HepG2 (cell line): ENCODE results near the gene RIF1. TPM values are rescaled to one million over a fixed set of nuclear protein-coding genes. Genes with fewer than 3 reads are reported as not detected.

Experiments
- ATAC-seq: fragments of 200-7000 bp; cut with Tn5 transposase; 3 replicates; pipeline ENCODE4 v1.9.1; 2020; ENCODE audit warnings: mild to moderate bottlenecking, moderate library complexity
- BruUV-seq: library from RNA; stranded (reverse); fragments of 400-500 nt; replicated peaks from 2 replicates; lab custom pipeline; 2021; lab: Mats Ljungman, UMichigan
- CTCF ChIA-PET: fragments of 300-600 bp; formaldehyde crosslinking; extraction: SDS; loops from one replicate; lab custom pipeline; 2021; ENCODE audit warnings: low total read pairs, inconsistent platforms, low intra/inter-chr PET ratio; lab: Yijun Ruan, JAX
- POLR2A ChIA-PET: fragments of 350-600 bp; sonication (Branson Sonifier 250); formaldehyde crosslinking; loops from one replicate; lab custom pipeline; 2020; ENCODE audit warnings: antibody characterized with exemption, inconsistent platforms; lab: Yijun Ruan, JAX
- DNase-seq: peaks from one replicate; pipeline ENCODE4 v3.0.0-alpha.2; 2015; ENCODE audit warnings: low spot score
- FAIRE-seq: peaks from 3 replicates; lab custom pipeline; 2011; peaks lifted over from hg19 to GRCh38; lab: Jason Lieb, UNC
- H2AFZ ChIP-seq: one replicate; pipeline ENCODE4 v1.6.1; 2011; ENCODE audit warnings: low read length, inconsistent platforms
- H3K27ac ChIP-seq: fragments of 300-600 bp; 3 replicates; pipeline ENCODE4 v1.8.0; 2011; ENCODE audit warnings: mixed run types, mild to moderate bottlenecking, mixed read lengths, low read length, inconsistent platforms; ENCODE audit not compliant: insufficient read depth; ENCODE audit errors: extremely low read length
- H3K27me3 ChIP-seq, 2 experiments: fragments of 200-600 bp in 1 of 2; 2 replicates in 1 of 2; 3 replicates in 1 of 2; pipeline versions ENCODE4 v1.6.0 to v1.8.0; 2011; ENCODE audit warnings: low read length in 2 of 2, mild to moderate bottlenecking in 2 of 2, moderate library complexity in 2 of 2, inconsistent platforms in 1 of 2; ENCODE audit not compliant: insufficient read depth in 2 of 2, control insufficient read depth in 1 of 2
- H3K36me3 ChIP-seq, 2 experiments: fragments of 200-600 bp in 1 of 2; replicated peaks in 1 of 2; 2 replicates in 1 of 2; 3 replicates in 1 of 2; pipeline versions ENCODE4 v1.5.1 to v1.8.0; 2011; ENCODE audit warnings: low read length in 2 of 2, inconsistent platforms in 1 of 2; ENCODE audit not compliant: insufficient read depth in 2 of 2, control insufficient read depth in 1 of 2
- H3K4me1 ChIP-seq: 2 replicates; pipeline ENCODE4 v1.5.1; 2012; ENCODE audit warnings: low read length, inconsistent platforms; ENCODE audit not compliant: insufficient read depth
- H3K4me2 ChIP-seq: 2 replicates; pipeline ENCODE4 v1.6.0; 2011; ENCODE audit warnings: low read depth, low read length, inconsistent platforms
- H3K4me3 ChIP-seq, 3 experiments: fragments of 200-600 bp in 1 of 3; sonication (generic), shearing (Covaris generic) in 1 of 3; replicated peaks in 1 of 3; 2 replicates each; pipeline ENCODE4 v1.5.1; 2011 to 2016; ENCODE audit warnings: low read length in 3 of 3, inconsistent platforms in 2 of 3, low read depth in 2 of 3, mild to moderate bottlenecking in 2 of 3, control low read depth in 1 of 3, mixed read lengths in 1 of 3; ENCODE audit not compliant: insufficient read depth in 1 of 3
- H3K79me2 ChIP-seq: one replicate; pipeline ENCODE4 v1.6.1; 2011; ENCODE audit warnings: low read length, inconsistent platforms; ENCODE audit not compliant: insufficient read depth
- H3K9ac ChIP-seq: 2 replicates; pipeline ENCODE4 v1.6.0; 2011; ENCODE audit warnings: mild to moderate bottlenecking, low read depth, low read length, inconsistent platforms; ENCODE audit not compliant: insufficient read depth
- H3K9me3 ChIP-seq: 2 replicates; pipeline ENCODE4 v1.5.1; 2012; ENCODE audit warnings: mild to moderate bottlenecking, low read length
- H4K20me1 ChIP-seq: 2 replicates; pipeline ENCODE4 v1.6.0; 2011; ENCODE audit warnings: inconsistent platforms, mild to moderate bottlenecking, low read length, moderate library complexity; ENCODE audit not compliant: insufficient read depth
- HOXA9 ChIP-seq: sonication (generic); formaldehyde crosslinking; IDR thresholded peaks from 2 replicates; pipeline ENCODE4 v1.8.1; 2022; ENCODE audit warnings: missing genetic modification reagents, mild to moderate bottlenecking, moderate library complexity, borderline replicate concordance
- PHF5A ChIP-seq: IDR thresholded peaks from one replicate; pipeline ENCODE4 v1.6.1; 2018; ENCODE audit warnings: low read depth, missing genetic modification reagents; ENCODE audit not compliant: unreplicated experiment
- SMARCE1 ChIP-seq: fragments of 450-650 bp; IDR thresholded peaks from 2 replicates; pipeline ENCODE4 v1.6.1; 2017; ENCODE audit warnings: borderline replicate concordance
- TARDBP ChIP-seq: sonication (generic); formaldehyde crosslinking; IDR thresholded peaks from 2 replicates; pipeline ENCODE4 v1.8.0; 2022; ENCODE audit warnings: mild to moderate bottlenecking, missing genetic modification reagents
- ZHX1 ChIP-seq: sonication (generic); formaldehyde crosslinking; IDR thresholded peaks from 2 replicates; pipeline ENCODE4 v1.8.1; 2022; ENCODE audit warnings: low read depth, mild to moderate bottlenecking, missing genetic modification reagents
- ZNF18 ChIP-seq: sonication (generic); formaldehyde crosslinking; IDR thresholded peaks from 2 replicates; pipeline ENCODE4 v1.8.0; 2022; ENCODE audit warnings: mild to moderate bottlenecking, missing genetic modification reagents; ENCODE audit not compliant: insufficient replicate concordance
- ZNF205 ChIP-seq: IDR thresholded peaks from 2 replicates; pipeline ENCODE4 v1.6.1; 2018; ENCODE audit warnings: missing biosample characterization, missing genetic modification reagents
- ZNF772 ChIP-seq: sonication (generic); formaldehyde crosslinking; IDR thresholded peaks from 2 replicates; pipeline ENCODE4 v1.5.0; 2020; ENCODE audit warnings: mild to moderate bottlenecking, missing genetic modification reagents
- WGBS: methylation state at CpG from one replicate; pipeline ENCODE4 v1.1.6; 2017; ENCODE audit warnings: low lambda C conversion rate; 5-methylcytosine and 5-hydroxymethylcytosine counted together
- in situ Hi-C: cut with HindIII; loops from 2 replicates; pipeline ENCODE4 v1.10.0; 2017; ENCODE audit warnings: low pct_unique_long_range_greater_than_20kb; ENCODE audit not compliant: extremely low pct_ligation_motif_present
- intact Hi-C: fragments of 100-400 bp; cut with micrococcal nuclease; formaldehyde crosslinking; loops from one replicate; pipeline ENCODE4 v1.10.0; 2022; ENCODE audit not compliant: unreplicated experiment
- polyA plus RNA-seq, 8 experiments: library from polyadenylated mRNA; depleted of rRNA in 3 of 8; stranded (reverse) in 7 of 8; unstranded in 1 of 8; fragments of >200 nt; fragmentation: Illumina TruSeq in 4 of 8; extraction: Trizol in 4 of 8; gene quantifications; 2 replicates each; pipeline versions ENCODE4 v1.2.1 to v1.2.3, GENCODE V29; 2011 to 2016; ENCODE audit warnings: low read depth in 4 of 8, missing spikeins in 1 of 8, mixed read lengths in 1 of 8; ENCODE audit not compliant: insufficient read depth in 1 of 8
- total RNA-seq, 5 experiments: library from RNA; depleted of rRNA; stranded (reverse); fragments of >200 nt; fragmentation: Illumina TruSeq; extraction: Trizol; gene quantifications; 2 replicates each; pipeline ENCODE4 v1.2.3, GENCODE V29; 2016; ENCODE audit warnings: low read depth in 1 of 5
- TF ChIP-seq, protein P1 (sequence below): IDR thresholded peaks from 2 replicates; pipeline ENCODE4 v1.6.1; 2016; ENCODE audit warnings: missing compliant biosample characterization, missing genetic modification reagents, borderline replicate concordance

RIF1 gene
- total and polyA plus RNA-seq, 2 of the 13 experiments (the other 11 are each of a cell fraction or from before 2014, with no cell fraction given) = 12.1 to 73.6 TPM

DNA sequence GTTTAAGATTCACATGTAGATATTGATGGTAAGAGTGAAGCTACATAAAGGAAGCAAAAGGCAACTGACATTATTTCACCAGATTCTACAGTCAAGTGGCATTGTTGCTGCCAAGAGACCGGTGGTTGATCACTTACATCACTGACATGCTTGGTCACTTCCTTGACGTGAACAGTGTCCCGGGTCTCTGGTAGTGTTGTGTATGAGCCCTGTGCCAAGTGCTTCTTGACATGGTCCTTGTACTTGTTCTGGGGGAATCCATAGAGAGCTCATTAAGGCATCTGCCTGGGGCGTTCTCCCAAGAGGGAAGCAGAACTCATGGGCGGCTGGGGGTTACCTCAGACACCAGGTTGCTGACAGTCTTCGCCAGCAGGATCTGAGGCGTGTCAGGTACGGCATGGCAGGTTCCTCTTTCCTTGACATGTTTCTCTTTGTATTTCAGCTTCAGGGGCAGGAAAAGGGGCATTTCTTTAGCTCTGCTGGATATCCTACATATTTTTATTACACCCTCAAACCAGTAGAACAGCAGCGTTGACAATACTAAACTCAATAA, 116.2 kb downstream of the RIF1 start:
- POLR2A ChIA-PET = no interaction called here
- Histone ChIP-seq H3K4me2 (no peak overlapping the region), H3K4me1 (no peaks in the 10 kb centered on the region), H2AFZ (no peak overlapping the region), H3K79me2 (no peaks in the 10 kb centered on the region), H3K9ac (no peak overlapping the region), H3K9me3 (no peaks in the 10 kb centered on the region), H3K27ac (no peak overlapping the region), H3K27me3 (no peaks in the 10 kb centered on the region), H3K36me3 (no peaks in the 10 kb centered on the region), H4K20me1 (no peaks in the 10 kb centered on the region), H3K4me3 (no peak overlapping the region)
- no peak for FAIRE-seq
- CTCF ChIA-PET = no interaction called here
- ATAC-seq = no peak
- intact Hi-C loops = no loop called here
- no TSS peak for BruUV-seq
- no peak for TF ChIP-seq ZNF18 (CRISPR knock-in tag)
- TF ChIP-seq TARDBP (CRISPR knock-in tag) = no peak
- in situ Hi-C loops = no loop called here
- DNase-seq = no peak
- 71% methylated on average over 9 of the region's 9 CpGs for WGBS

DNA sequence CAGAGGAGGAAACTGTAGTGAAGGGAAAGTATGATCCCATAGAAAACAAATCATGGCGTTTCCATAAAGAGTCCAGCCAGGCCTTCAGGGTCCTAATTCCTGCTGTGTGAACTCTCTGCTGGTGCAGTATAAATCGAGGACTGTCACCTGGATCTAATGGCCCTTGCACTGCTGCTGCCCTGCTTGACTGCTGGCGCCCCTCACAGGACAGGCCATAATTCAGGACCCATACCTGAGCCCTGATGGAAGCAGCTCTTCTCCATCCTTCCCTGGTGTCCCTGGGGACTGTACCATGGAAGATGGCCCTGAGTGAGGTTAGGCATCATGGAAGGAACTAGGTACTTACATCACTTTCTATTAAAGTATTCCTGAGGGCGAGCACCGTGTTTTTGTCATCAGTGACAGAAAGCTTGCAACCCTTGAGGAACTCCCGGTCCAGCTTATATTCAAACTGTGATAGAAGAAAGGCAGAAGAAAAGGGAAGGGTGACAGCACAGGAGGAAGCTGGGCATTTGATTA, 116.9 kb downstream of the RIF1 start:
- Histone ChIP-seq H3K4me3 (no peak overlapping the region), H3K79me2 (no peaks in the 10 kb centered on the region), H3K27me3 (no peaks in the 10 kb centered on the region), H3K9ac (no peak overlapping the region), H3K4me1 (no peaks in the 10 kb centered on the region), H3K36me3 (no peaks in the 10 kb centered on the region), H3K4me2 (no peak overlapping the region), H2AFZ (no peak overlapping the region), H3K27ac (no peak overlapping the region), H4K20me1 (no peaks in the 10 kb centered on the region), H3K9me3 (no peaks in the 10 kb centered on the region)
- WGBS = 75% methylated on average over 5 of the region's 6 CpGs
- ATAC-seq (no peak; the same call in 2 of the 3 replicates), DNase-seq (no peak), FAIRE-seq (no peak)
- in situ Hi-C loops = no loop called here
- no TSS peak for BruUV-seq
- POLR2A ChIA-PET = no interaction called here
- no peak for TF ChIP-seq ZNF772 (CRISPR knock-in tag)
- no peak for TF ChIP-seq PHF5A
- TF ChIP-seq ZHX1 (CRISPR knock-in tag) = no peak
- no peak for TF ChIP-seq ZNF205 (CRISPR knock-in tag)
- TF ChIP-seq, protein P1, sequence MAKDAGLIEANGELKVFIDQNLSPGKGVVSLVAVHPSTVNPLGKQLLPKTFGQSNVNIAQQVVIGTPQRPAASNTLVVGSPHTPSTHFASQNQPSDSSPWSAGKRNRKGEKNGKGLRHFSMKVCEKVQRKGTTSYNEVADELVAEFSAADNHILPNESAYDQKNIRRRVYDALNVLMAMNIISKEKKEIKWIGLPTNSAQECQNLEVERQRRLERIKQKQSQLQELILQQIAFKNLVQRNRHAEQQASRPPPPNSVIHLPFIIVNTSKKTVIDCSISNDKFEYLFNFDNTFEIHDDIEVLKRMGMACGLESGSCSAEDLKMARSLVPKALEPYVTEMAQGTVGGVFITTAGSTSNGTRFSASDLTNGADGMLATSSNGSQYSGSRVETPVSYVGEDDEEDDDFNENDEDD (CRISPR knock-in tag) = no peak
- TF ChIP-seq SMARCE1 = no peak
- TF ChIP-seq HOXA9 = no peak
- CTCF ChIA-PET = no interaction called here
- intact Hi-C loops = no loop called here
